Stimulated activated CD4-positive, alpha-beta T cell treated with anti-CD3 and anti-CD28 coated beads, Interleukin-4, amount 100 ng/mL, for 24 hours (primary cell): Measurements from ENCODE around the gene TULP1.
"Not testable (repeated sequence)": the region's sequence is repeated elsewhere in the genome, so short reads cannot be mapped to it uniquely, and the experiment has no call there.

Experiments used
- DNase-seq: peaks from one replicate; pipeline ENCODE4 v3.0.0-alpha.2; 2020

The TULP1 gene

GRCh38 chr6:35512740-35513139 lies at the start of gene TULP1:
TSS of gene TULP1 (minus strand) at chr6:35512896. CDS start at chr6:35512858, 38 bp downstream.
- no peak for DNase-seq

DNA sequence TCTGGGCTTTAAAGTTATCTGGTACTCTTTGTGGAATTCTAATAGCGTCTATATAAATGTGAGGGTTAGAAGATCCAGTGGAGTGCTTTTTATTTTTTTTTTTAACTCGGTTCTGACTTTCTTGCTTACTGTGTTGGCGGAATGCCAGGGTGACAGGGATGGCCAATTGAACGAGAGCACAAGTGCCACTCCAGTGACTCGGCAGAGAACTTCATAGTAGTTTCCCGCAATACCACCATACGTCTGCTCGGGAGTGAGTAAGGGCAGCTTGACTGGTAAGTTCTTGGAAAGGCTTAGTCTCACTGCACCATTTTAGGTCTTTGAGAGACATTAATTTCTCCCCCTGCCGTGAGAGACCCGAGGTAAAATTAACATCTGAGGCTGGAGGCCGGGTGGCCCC lies 49.4 kb upstream of the TULP1 start:
- no peak for DNase-seq

GRCh38 chr6:35561113-35561512 lies 48.4 kb upstream of the TULP1 start:
- no peak for DNase-seq

DNA sequence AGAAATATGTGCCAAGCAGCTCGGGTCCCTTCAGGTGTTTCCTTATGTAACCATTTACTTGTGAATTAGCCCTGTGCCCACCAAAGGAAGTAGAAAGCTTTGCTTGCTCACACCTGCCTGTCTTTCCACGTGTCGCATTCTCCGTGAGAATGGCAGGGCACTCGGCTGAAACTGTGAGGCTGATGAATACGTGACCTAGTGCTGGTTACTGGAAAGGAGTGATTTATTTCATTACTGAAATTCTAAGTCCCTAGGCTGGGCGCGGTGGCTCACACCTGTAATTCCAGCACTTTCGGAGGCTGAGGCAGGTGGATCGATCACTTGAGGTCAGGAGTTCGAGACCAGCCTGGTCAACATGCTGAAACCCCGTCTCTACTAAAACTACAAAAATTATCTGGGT lies 45.9 kb upstream of the TULP1 start:
- no peak for DNase-seq

DNA sequence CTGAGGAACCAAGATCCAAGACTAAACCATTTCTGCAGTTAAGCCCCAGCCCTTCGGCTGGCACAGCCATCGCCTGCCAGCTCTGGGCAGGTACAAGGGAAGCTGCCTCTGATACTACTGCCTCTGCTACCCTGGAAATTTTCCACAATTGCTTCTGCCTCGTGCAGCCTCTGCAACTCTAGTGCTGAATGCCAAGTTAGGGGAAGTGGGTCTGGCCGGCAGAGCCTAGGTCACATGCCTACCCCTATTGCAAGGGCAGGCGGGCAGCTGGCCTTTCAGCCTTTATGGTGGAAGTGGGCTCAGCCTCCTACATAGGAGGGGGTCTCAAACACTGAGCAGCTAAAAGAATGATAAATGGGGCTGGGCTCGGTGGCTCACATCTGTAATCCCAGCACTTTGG lies 44.5 kb upstream of the TULP1 start:
- no peak for DNase-seq

DNA sequence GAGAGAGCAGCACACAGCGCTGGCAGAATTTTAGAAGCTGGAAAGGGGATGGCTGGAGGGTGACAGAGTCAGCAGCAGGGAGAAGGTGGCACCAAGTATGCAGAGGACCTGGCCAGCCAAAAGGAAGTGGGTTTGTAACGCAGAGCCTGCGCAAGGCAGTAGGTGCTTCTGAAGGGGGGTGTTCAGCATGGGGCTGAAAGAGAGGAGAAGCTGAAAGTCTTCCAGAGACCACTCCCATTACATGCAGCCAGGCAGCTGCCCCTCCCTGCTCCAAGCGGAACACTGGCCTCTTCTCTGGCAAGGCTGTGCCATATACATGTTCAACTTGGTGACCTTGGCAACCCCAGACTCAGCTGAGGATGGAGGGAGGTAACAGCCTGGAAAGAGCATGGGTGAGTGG lies 42.1 kb upstream of the TULP1 start:
- DNase-seq: no peak

DNA sequence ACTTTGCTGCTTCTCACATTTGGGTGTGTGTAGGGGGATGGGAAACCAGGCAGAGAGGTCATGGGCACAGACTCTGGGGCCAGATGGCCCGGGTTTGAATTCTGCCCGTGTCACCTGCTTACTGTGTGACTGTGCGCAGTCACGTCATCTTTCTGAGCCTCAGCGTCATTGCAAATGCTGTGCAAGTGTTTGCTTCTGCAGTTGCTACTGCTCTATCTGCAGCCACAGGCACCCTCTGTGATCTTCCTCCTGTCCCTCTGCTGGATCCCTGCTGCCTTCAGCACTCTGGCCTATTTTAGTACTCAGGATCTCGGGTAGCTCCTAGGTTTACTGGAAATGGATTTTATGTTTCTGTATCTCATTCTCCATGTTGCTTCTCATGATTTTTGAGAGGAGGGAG lies 40.6 kb upstream of the TULP1 start:
- no peak for DNase-seq

DNA sequence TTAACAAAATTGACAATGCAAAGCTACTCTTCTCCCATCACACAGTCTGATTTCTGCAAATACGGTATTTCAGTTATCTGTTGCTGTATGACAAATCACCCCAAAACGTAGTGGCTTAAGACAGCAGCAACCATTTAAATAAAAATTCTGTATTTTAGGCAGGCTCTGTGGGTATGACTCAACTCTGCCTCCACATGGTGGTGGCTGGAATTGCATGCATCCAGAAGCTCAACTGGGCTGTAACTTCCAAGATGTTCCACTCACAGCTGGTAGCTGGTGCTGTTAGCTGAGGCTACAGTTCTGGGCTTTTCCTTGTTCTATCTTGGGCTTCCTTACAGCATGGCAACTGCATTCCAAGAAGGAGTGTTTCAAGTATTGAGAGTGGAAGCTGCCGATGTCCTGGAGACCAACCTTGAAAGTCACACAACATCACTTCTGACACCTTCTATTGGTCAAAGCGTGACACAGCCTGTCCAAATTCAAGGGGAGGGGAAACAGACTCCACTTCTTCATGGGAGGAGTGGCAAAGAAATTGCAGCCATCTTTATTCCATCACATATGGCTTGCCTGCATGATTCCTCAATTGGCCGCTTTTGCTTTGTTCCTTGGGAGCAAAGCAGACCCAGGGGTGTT lies 39.7 kb upstream of the TULP1 start:
- peak; percentile 65 for DNase-seq

- DNase-seq: no peak
Observed at GRCh38 chr6:35550437-35550836, 37.7 kb upstream of the TULP1 start.

DNA sequence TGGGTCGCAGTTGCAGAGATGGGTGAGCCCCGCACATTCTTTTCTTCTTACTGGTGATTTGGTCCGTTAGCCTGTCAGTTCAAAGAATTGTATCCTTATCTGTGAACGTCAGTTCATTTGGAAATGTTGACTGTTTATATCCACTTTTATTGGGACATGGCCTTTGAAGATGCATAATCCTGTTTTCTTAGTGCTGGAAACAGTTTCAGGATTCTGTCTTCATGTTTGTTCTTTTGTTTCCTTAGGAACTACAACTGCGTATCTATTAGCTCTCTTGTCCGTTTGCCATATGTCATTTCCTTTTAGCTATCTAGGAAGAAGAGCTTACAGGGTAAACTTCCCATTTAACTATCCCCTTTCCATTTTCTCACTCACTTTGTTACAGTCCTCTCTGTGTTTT lies 35.0 kb upstream of the TULP1 start:
- no peak for DNase-seq

GRCh38 chr6:35544769-35545361 lies 32.2 kb upstream of the TULP1 start:
- no peak for DNase-seq

DNA sequence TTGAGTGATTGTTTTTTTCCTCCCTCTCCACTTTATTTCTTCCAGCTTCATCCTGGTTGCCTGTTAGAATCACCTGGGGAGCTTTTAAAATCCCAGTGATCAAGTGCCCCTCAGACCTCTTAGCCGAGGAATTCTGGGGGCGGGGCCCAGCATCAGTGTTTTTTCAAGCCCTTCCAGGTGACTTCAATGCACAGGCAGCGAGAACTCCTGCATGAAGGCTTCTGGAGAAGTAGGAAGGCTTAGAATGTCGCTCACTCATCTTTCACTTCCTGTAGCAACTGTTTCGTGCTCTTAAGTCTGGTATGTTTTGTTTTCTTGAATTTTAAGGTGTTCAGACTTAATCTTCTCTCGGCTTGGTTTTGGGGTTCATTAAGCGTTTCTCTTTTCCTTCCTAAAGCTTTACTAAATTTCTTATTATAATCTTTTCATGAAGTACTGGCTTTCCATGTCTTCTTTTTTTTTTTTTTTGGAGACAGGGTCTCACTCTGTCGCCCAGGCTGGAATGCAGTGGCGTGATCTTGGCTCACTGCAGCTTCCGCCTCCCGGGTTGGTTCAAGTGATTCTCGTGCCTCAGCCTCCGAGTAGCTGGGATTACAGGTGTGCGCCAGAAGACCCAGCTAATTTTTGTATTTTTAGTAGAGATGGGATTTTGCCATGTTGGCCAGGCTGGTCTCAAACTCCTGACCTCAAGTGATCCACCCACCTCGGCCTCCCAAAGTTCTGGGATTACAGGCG lies 30.9 kb upstream of the TULP1 start:
- no peak for DNase-seq

- no peak for DNase-seq
Observed at GRCh38 chr6:35541836-35542235, 29.1 kb upstream of the TULP1 start.

GRCh38 chr6:35539223-35539622 lies 26.5 kb upstream of the TULP1 start:
- no peak for DNase-seq

- not testable (repeated sequence) for DNase-seq
Observed at GRCh38 chr6:35535847-35536246, 23.2 kb upstream of the TULP1 start.

GRCh38 chr6:35534407-35535170 lies 21.9 kb upstream of the TULP1 start:
- DNase-seq: no peak

- DNase-seq: no peak
Observed at GRCh38 chr6:35533981-35534380, 21.3 kb upstream of the TULP1 start.

GRCh38 chr6:35532126-35532525 lies 19.4 kb upstream of the TULP1 start:
- no peak for DNase-seq

DNA sequence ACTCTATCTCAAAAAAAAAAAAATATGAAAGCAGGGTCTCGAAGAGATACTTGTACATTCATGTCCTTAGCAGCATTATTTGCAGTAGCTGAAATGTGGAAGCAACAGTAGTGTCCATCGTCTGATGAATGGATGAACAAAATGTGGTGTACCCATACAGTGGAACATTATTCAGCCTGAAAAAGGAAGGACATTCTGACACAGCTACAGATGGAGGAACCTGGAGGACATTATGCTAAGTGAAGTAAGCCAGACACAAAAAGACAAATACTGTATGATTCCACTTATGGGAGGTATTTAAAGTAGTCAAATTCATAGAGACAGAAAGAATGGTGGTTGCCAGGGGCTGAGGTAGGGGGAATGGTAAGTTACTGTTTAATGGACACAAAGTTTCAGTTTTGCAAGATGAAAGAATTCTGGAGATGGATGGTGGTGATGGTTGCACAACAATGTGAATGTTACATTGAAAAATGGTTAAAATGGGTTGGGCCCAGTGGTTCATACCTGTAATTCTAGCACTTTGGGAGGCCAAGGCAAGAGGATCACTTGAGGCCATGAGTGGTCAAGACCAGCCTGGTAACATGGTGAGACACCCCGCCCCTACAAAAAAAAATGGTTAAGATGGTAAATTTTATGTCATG lies 11.8 kb upstream of the TULP1 start:
- DNase-seq: no peak

- peak; percentile 82 for DNase-seq
Observed at GRCh38 chr6:35522660-35523658, 10.3 kb upstream of the TULP1 start.

- DNase-seq: no peak
Observed at GRCh38 chr6:35522151-35522550, 9.5 kb upstream of the TULP1 start.

GRCh38 chr6:35521235-35521634 lies 8.5 kb upstream of the TULP1 start:
- no peak for DNase-seq
